WTC11 (cell line): ENCODE results near the gene FDXR. TPM values are rescaled to one million over a fixed set of nuclear protein-coding genes. Genes with fewer than 3 reads are reported as not detected.

Source experiments
- ATAC-seq: fragments of 200-7000 bp; cut with Tn5 transposase; 2 replicates; pipeline ENCODE4 v1.10.0; 2021; ENCODE audit warnings: mild to moderate bottlenecking, moderate library complexity
- CTCF ChIA-PET: fragments of 300-600 bp; sonication (Branson Sonifier 250); formaldehyde crosslinking; loops from one replicate; lab custom pipeline; 2021; ENCODE audit warnings: antibody characterized with exemption; lab: Charles Lee
- POLR2A ChIA-PET: fragments of 350-600 bp; sonication (Branson Sonifier 250); formaldehyde crosslinking; loops from one replicate; lab custom pipeline; 2021; ENCODE audit warnings: antibody characterized with exemption; lab: Charles Lee
- DNase-seq: peaks from one replicate; pipeline ENCODE4 v3.0.0; 2021; ENCODE audit warnings: low spot score
- H3K27ac Mint-ChIP-seq: 2 replicates; pipeline ENCODE4 v1.8.0; 2021; ENCODE audit warnings: mixed read lengths
- H3K27me3 Mint-ChIP-seq: 2 replicates; pipeline ENCODE4 v1.8.0; 2021; ENCODE audit warnings: low read depth, mild to moderate bottlenecking, moderate library complexity, mixed read lengths
- H3K36me3 Mint-ChIP-seq: 2 replicates; pipeline ENCODE4 v1.8.0; 2021; ENCODE audit warnings: mixed read lengths
- H3K4me1 Mint-ChIP-seq: 2 replicates; pipeline ENCODE4 v1.8.0; 2022; ENCODE audit warnings: mixed read lengths
- H3K4me3 Mint-ChIP-seq: 2 replicates; pipeline ENCODE4 v1.8.0; 2021; ENCODE audit warnings: mild to moderate bottlenecking, moderate library complexity, mixed read lengths
- H3K9me3 Mint-ChIP-seq: 2 replicates; pipeline ENCODE4 v1.8.0; 2021; ENCODE audit warnings: mixed read lengths
- ETV6 ChIP-seq: sonication (generic); formaldehyde crosslinking; IDR thresholded peaks from 2 replicates; pipeline ENCODE4 v1.8.1; 2022; ENCODE audit warnings: mild to moderate bottlenecking, missing genetic modification reagents
- FOXK1 ChIP-seq: sonication (generic); formaldehyde crosslinking; IDR thresholded peaks from 2 replicates; pipeline ENCODE4 v1.8.0; 2022; ENCODE audit warnings: mild to moderate bottlenecking, moderate library complexity, missing genetic modification reagents
- GABPB1 ChIP-seq: sonication (generic); formaldehyde crosslinking; IDR thresholded peaks from 2 replicates; pipeline ENCODE4 v1.8.1; 2023; ENCODE audit warnings: mild to moderate bottlenecking, missing genetic modification reagents
- JUN ChIP-seq: sonication (generic); formaldehyde crosslinking; IDR thresholded peaks from 2 replicates; pipeline ENCODE4 v1.8.0; 2023; ENCODE audit warnings: mild to moderate bottlenecking, missing genetic modification reagents
- RELA ChIP-seq: sonication (generic); formaldehyde crosslinking; IDR thresholded peaks from 2 replicates; pipeline ENCODE4 v1.8.1; 2022; ENCODE audit warnings: missing genetic modification reagents, mild to moderate bottlenecking, borderline replicate concordance
- TP53 ChIP-seq: sonication (generic); formaldehyde crosslinking; IDR thresholded peaks from 2 replicates; pipeline ENCODE4 v1.8.1; 2023; ENCODE audit warnings: mild to moderate bottlenecking, missing genetic modification reagents
- ZNF121 ChIP-seq: sonication (generic); formaldehyde crosslinking; IDR thresholded peaks from 2 replicates; pipeline ENCODE4 v1.8.0; 2023; ENCODE audit warnings: missing genetic modification reagents
- ZNF317 ChIP-seq: sonication (generic); formaldehyde crosslinking; IDR thresholded peaks from 2 replicates; pipeline ENCODE4 v1.8.1; 2023; ENCODE audit warnings: low read depth, mild to moderate bottlenecking, moderate library complexity, missing genetic modification reagents, borderline replicate concordance
- ZNF416 ChIP-seq: fragments of 250-450 bp; sonication (Bioruptor Pico); IDR thresholded peaks from 2 replicates; pipeline ENCODE4 v1.9.0; 2021; ENCODE audit warnings: mild to moderate bottlenecking, inconsistent platforms
- total RNA-seq: library from RNA; stranded (reverse); gene quantifications from 3 replicates; pipeline ENCODE4 v1.2.3, GENCODE V29; 2021
- TF ChIP-seq, protein P1 (sequence below): fragments of 200-600 bp; IDR thresholded peaks from 2 replicates; pipeline ENCODE4 v1.8.0; 2022; ENCODE audit warnings: antibody characterized with exemption
- TF ChIP-seq, protein P2 (sequence below): sonication (generic); formaldehyde crosslinking; conservative IDR thresholded peaks from 2 replicates; pipeline ENCODE4 v1.8.1; 2023; ENCODE audit warnings: mild to moderate bottlenecking, low read depth, missing genetic modification reagents, moderate library complexity
- TF ChIP-seq, protein P3 (sequence below): fragments of 250-450 bp; sonication (Bioruptor Pico); IDR thresholded peaks from 2 replicates; pipeline ENCODE4 v2.1.2; 2022; ENCODE audit warnings: mild to moderate bottlenecking, moderate library complexity
- TF ChIP-seq, protein P4 (sequence below): sonication (generic); formaldehyde crosslinking; IDR thresholded peaks from 2 replicates; pipeline ENCODE4 v1.8.0; 2023; ENCODE audit warnings: missing genetic modification reagents
- TF ChIP-seq, protein P5 (sequence below): sonication (generic); formaldehyde crosslinking; IDR thresholded peaks from 2 replicates; pipeline ENCODE4 v1.8.1; 2022; ENCODE audit warnings: low read depth, mild to moderate bottlenecking, moderate library complexity, missing genetic modification reagents, borderline replicate concordance
- TF ChIP-seq, protein P6 (sequence below): sonication (generic); formaldehyde crosslinking; IDR thresholded peaks from 2 replicates; pipeline ENCODE4 v1.8.0; 2023; ENCODE audit warnings: mild to moderate bottlenecking, missing genetic modification reagents

The FDXR gene
- total RNA-seq, 1 experiment from 2014 or later, result 52.8 TPM

DNA sequence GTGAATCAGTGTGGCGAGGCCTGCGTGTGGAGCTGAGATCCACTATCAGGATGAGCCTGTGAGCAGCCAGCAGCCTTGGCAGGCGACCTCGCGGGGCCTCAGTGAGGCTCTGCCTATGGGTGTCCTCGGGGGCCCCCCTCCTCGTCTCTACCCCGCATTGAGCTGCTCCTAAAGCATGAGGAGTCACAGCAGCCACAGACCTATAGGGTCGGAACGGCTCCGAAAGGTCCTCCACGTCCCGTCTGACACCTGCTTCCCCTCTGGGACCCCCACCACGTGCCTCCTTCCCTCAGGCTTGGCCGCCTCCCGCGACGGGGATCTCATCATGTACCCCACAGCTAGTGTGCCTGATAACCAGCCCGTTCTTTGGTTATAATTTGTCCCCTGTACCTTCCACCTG is 41.9 kb downstream of the FDXR start (continued):
- TF ChIP-seq, protein P1, sequence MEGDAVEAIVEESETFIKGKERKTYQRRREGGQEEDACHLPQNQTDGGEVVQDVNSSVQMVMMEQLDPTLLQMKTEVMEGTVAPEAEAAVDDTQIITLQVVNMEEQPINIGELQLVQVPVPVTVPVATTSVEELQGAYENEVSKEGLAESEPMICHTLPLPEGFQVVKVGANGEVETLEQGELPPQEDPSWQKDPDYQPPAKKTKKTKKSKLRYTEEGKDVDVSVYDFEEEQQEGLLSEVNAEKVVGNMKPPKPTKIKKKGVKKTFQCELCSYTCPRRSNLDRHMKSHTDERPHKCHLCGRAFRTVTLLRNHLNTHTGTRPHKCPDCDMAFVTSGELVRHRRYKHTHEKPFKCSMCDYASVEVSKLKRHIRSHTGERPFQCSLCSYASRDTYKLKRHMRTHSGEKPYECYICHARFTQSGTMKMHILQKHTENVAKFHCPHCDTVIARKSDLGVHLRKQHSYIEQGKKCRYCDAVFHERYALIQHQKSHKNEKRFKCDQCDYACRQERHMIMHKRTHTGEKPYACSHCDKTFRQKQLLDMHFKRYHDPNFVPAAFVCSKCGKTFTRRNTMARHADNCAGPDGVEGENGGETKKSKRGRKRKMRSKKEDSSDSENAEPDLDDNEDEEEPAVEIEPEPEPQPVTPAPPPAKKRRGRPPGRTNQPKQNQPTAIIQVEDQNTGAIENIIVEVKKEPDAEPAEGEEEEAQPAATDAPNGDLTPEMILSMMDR, result no peak
- TF ChIP-seq ZNF317 (CRISPR knock-in tag) (no peak), ZNF121 (no peak)
- TF ChIP-seq, protein P2, sequence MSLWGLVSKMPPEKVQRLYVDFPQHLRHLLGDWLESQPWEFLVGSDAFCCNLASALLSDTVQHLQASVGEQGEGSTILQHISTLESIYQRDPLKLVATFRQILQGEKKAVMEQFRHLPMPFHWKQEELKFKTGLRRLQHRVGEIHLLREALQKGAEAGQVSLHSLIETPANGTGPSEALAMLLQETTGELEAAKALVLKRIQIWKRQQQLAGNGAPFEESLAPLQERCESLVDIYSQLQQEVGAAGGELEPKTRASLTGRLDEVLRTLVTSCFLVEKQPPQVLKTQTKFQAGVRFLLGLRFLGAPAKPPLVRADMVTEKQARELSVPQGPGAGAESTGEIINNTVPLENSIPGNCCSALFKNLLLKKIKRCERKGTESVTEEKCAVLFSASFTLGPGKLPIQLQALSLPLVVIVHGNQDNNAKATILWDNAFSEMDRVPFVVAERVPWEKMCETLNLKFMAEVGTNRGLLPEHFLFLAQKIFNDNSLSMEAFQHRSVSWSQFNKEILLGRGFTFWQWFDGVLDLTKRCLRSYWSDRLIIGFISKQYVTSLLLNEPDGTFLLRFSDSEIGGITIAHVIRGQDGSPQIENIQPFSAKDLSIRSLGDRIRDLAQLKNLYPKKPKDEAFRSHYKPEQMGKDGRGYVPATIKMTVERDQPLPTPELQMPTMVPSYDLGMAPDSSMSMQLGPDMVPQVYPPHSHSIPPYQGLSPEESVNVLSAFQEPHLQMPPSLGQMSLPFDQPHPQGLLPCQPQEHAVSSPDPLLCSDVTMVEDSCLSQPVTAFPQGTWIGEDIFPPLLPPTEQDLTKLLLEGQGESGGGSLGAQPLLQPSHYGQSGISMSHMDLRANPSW (CRISPR knock-in tag), result no peak
- TF ChIP-seq, all 79 proteins: peak for 0

DNA sequence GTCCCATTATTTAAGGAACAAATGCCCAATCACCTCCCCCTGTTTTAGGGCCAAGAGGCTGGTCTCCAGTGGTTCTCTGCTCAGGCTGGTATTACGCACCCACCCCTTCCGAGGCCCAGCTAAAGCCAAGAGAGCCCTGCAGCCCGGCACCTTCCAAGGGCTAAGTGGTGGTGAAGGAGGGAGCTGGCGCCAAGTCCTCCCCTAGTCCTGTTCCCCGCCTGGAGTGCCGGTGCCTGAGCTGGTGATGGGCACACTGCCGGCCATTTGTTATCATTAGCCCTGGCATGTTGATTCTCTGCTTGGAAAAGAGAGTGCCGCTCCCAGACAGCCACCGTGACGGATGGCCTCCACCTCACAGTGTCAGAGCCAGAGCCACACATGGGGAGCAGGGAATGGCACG is 45.0 kb downstream of the FDXR start:
- no peaks in the 10 kb centered on the region for H3K27me3 Mint-ChIP-seq
- CTCF ChIA-PET, result interaction anchor here (1.3 kb wide), 1 partner anchor 34 kb away, joined by 4 read pairs; no protein-coding TSS in a partner anchor
- no peak for DNase-seq
- no peak for ATAC-seq
- H3K27ac Mint-ChIP-seq, result no peak overlapping the region
- no peaks in the 10 kb centered on the region for H3K9me3 Mint-ChIP-seq
- H3K4me3 Mint-ChIP-seq, result no peak overlapping the region
- no peaks in the 10 kb centered on the region for H3K4me1 Mint-ChIP-seq
- no peak for TF ChIP-seq TP53 (CRISPR knock-in tag)
- no peak for TF ChIP-seq JUN (CRISPR knock-in tag)
- TF ChIP-seq, protein P3, sequence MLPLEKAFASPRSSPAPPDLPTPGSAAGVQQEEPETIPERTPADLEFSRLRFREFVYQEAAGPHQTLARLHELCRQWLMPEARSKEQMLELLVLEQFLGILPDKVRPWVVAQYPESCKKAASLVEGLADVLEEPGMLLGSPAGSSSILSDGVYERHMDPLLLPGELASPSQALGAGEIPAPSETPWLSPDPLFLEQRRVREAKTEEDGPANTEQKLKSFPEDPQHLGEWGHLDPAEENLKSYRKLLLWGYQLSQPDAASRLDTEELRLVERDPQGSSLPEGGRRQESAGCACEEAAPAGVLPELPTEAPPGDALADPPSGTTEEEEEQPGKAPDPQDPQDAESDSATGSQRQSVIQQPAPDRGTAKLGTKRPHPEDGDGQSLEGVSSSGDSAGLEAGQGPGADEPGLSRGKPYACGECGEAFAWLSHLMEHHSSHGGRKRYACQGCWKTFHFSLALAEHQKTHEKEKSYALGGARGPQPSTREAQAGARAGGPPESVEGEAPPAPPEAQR (CRISPR knock-in tag), result no peak
- TF ChIP-seq, protein P1, result no peak
- TF ChIP-seq, protein P4, sequence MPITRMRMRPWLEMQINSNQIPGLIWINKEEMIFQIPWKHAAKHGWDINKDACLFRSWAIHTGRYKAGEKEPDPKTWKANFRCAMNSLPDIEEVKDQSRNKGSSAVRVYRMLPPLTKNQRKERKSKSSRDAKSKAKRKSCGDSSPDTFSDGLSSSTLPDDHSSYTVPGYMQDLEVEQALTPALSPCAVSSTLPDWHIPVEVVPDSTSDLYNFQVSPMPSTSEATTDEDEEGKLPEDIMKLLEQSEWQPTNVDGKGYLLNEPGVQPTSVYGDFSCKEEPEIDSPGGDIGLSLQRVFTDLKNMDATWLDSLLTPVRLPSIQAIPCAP (CRISPR knock-in tag), result no peak
- no peak for TF ChIP-seq ZNF416
- TF ChIP-seq, protein P5, sequence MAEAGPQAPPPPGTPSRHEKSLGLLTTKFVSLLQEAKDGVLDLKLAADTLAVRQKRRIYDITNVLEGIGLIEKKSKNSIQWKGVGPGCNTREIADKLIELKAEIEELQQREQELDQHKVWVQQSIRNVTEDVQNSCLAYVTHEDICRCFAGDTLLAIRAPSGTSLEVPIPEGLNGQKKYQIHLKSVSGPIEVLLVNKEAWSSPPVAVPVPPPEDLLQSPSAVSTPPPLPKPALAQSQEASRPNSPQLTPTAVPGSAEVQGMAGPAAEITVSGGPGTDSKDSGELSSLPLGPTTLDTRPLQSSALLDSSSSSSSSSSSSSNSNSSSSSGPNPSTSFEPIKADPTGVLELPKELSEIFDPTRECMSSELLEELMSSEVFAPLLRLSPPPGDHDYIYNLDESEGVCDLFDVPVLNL, result no peak
- TF ChIP-seq RELA, result no peak
- no peak for TF ChIP-seq GABPB1 (CRISPR knock-in tag)
- no peak for TF ChIP-seq FOXK1 (CRISPR knock-in tag)
- no peak for TF ChIP-seq ETV6 (CRISPR knock-in tag)
- TF ChIP-seq, protein P6, sequence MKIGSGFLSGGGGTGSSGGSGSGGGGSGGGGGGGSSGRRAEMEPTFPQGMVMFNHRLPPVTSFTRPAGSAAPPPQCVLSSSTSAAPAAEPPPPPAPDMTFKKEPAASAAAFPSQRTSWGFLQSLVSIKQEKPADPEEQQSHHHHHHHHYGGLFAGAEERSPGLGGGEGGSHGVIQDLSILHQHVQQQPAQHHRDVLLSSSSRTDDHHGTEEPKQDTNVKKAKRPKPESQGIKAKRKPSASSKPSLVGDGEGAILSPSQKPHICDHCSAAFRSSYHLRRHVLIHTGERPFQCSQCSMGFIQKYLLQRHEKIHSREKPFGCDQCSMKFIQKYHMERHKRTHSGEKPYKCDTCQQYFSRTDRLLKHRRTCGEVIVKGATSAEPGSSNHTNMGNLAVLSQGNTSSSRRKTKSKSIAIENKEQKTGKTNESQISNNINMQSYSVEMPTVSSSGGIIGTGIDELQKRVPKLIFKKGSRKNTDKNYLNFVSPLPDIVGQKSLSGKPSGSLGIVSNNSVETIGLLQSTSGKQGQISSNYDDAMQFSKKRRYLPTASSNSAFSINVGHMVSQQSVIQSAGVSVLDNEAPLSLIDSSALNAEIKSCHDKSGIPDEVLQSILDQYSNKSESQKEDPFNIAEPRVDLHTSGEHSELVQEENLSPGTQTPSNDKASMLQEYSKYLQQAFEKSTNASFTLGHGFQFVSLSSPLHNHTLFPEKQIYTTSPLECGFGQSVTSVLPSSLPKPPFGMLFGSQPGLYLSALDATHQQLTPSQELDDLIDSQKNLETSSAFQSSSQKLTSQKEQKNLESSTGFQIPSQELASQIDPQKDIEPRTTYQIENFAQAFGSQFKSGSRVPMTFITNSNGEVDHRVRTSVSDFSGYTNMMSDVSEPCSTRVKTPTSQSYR (CRISPR knock-in tag), result no peak
- no peaks in the 10 kb centered on the region for H3K36me3 Mint-ChIP-seq
- POLR2A ChIA-PET, result no interaction called here
